GM08714 (cell line): ENCODE measurements around the gene RPP21.
"Not testable (repeated sequence)": the region's sequence is repeated elsewhere in the genome, so short reads cannot be mapped to it uniquely, and the experiment has no call there.

Experiments used
- H3K4me3 ChIP-seq: fragments of 200-500 bp; sonication (Bioruptor generic); 2 replicates; pipeline ENCODE4 v1.5.1; 2014; ENCODE audit warnings: mild to moderate bottlenecking, low read length, inconsistent platforms
- ZNF274 ChIP-seq: IDR thresholded peaks from 2 replicates; pipeline ENCODE4 v1.6.1; 2012; ENCODE audit warnings: mild to moderate bottlenecking, low read depth, low read length

RPP21 gene

GRCh38 chr6:30348957-30349356, 4.0 kb downstream of the RPP21 start:
- no peak overlapping the region; the same call in 1 of the 2 replicates for H3K4me3 ChIP-seq
- no peak for TF ChIP-seq ZNF274

GRCh38 chr6:30349421-30350177, 4.6 kb downstream of the RPP21 start:
- no peak for TF ChIP-seq ZNF274
- H3K4me3 ChIP-seq: no peak overlapping the region

- TF ChIP-seq ZNF274: no peak
Measured at GRCh38 chr6:30350524-30350923, 5.6 kb downstream of the RPP21 start.

GRCh38 chr6:30352550-30352949, 7.6 kb downstream of the RPP21 start:
- no peak for TF ChIP-seq ZNF274
- H3K4me3 ChIP-seq: no peak overlapping the region

More at GRCh38 chr6:30350524-30350923, 5.6 kb downstream of the RPP21 start:
- H3K4me3 ChIP-seq: no peak overlapping the region

- no peak overlapping the region for H3K4me3 ChIP-seq
- no peak for TF ChIP-seq ZNF274
Measured at GRCh38 chr6:30355281-30355680, 10.3 kb downstream of the RPP21 start.

- no peak for TF ChIP-seq ZNF274
Measured at GRCh38 chr6:30356536-30356935, 11.6 kb downstream of the RPP21 start.

GRCh38 chr6:30357678-30358540, 13.0 kb downstream of the RPP21 start:
- no peak for TF ChIP-seq ZNF274
- peak overlapping the region; percentile 23; the same call in 1 of the 2 replicates for H3K4me3 ChIP-seq

More at GRCh38 chr6:30356536-30356935, 11.6 kb downstream of the RPP21 start:
- no peak overlapping the region for H3K4me3 ChIP-seq

- H3K4me3 ChIP-seq: no peak overlapping the region
- no peak for TF ChIP-seq ZNF274
Measured at GRCh38 chr6:30359276-30359675, 14.3 kb downstream of the RPP21 start.

- no peak for TF ChIP-seq ZNF274
- no peak overlapping the region for H3K4me3 ChIP-seq
Measured at GRCh38 chr6:30360139-30360538, 15.2 kb downstream of the RPP21 start.

GRCh38 chr6:30361661-30362060, 16.7 kb downstream of the RPP21 start:
- H3K4me3 ChIP-seq: no peak overlapping the region
- TF ChIP-seq ZNF274: no peak

GRCh38 chr6:30363459-30363858, 18.5 kb downstream of the RPP21 start:
- no peak overlapping the region for H3K4me3 ChIP-seq
- no peak for TF ChIP-seq ZNF274

GRCh38 chr6:30364591-30364990, 19.6 kb downstream of the RPP21 start:
- no peak overlapping the region for H3K4me3 ChIP-seq
- no peak for TF ChIP-seq ZNF274

GRCh38 chr6:30369280-30369679, 24.3 kb downstream of the RPP21 start:
- not testable (repeated sequence) for H3K4me3 ChIP-seq

- H3K4me3 ChIP-seq: no peak overlapping the region
- TF ChIP-seq ZNF274: no peak
Measured at GRCh38 chr6:30378290-30378937, 33.5 kb downstream of the RPP21 start.
